Activated naive CD8-positive, alpha-beta T cell treated with anti-CD3 and anti-CD28 coated beads, Interleukin-2, amount 50 U/mL, for 24 hours (primary cell): Measurements from ENCODE around the gene CCDC142.
"Not testable (repeated sequence)": the region's sequence is repeated elsewhere in the genome, so short reads cannot be mapped to it uniquely, and the experiment has no call there.

Experiments used
- ATAC-seq: fragments of 150-1000 bp; cut with Tn5 transposase; one replicate; pipeline ENCODE4 v1.10.0; 2021
- DNase-seq: peaks from one replicate; pipeline ENCODE4 v3.0.0; 2021
- H3K27ac Mint-ChIP-seq: one replicate; pipeline ENCODE4 v1.8.0; 2021; ENCODE audit warnings: mild to moderate bottlenecking, mixed read lengths
- H3K27me3 Mint-ChIP-seq: one replicate; pipeline ENCODE4 v1.8.0; 2021; ENCODE audit warnings: mixed read lengths
- H3K36me3 Mint-ChIP-seq: one replicate; pipeline ENCODE4 v1.8.0; 2021; ENCODE audit warnings: low read depth, mixed read lengths
- H3K4me1 Mint-ChIP-seq: one replicate; pipeline ENCODE4 v1.8.0; 2021; ENCODE audit warnings: mixed read lengths
- H3K4me3 Mint-ChIP-seq: one replicate; pipeline ENCODE4 v1.8.0; 2021; ENCODE audit warnings: mild to moderate bottlenecking, moderate library complexity, mixed read lengths
- H3K9me3 Mint-ChIP-seq: one replicate; pipeline ENCODE4 v1.8.0; 2021; ENCODE audit warnings: mixed read lengths

The CCDC142 gene

GRCh38 chr2:74496997-74497776 lies 14.4 kb upstream of the CCDC142 start:
- H3K27ac Mint-ChIP-seq: peak overlapping the region; percentile 22
- H3K27me3 Mint-ChIP-seq: peaks cover 40% of the 10 kb centered on the region
- H3K4me3 Mint-ChIP-seq: peak overlapping the region; percentile 77

GRCh38 chr2:74495440-74495839 lies 12.6 kb upstream of the CCDC142 start:
- Mint-ChIP-seq H3K9me3 (no peaks in the 10 kb centered on the region), H3K36me3 (peaks cover 4% of the 10 kb centered on the region), H3K27me3 (peaks cover 25% of the 10 kb centered on the region), H3K4me3 (no peak overlapping the region), H3K27ac (no peak overlapping the region), H3K4me1 (peaks cover 20% of the 10 kb centered on the region)
- DNase-seq (no peak), ATAC-seq (no peak)

More at GRCh38 chr2:74496997-74497776, 14.4 kb upstream of the CCDC142 start:
- DNase-seq: no peak
- Mint-ChIP-seq H3K9me3 (no peaks in the 10 kb centered on the region), H3K4me1 (peaks cover 24% of the 10 kb centered on the region), H3K36me3 (no peaks in the 10 kb centered on the region)
- no peak for ATAC-seq

- H3K9me3 Mint-ChIP-seq: no peaks in the 10 kb centered on the region
- no peak for DNase-seq
- no peak overlapping the region for H3K27ac Mint-ChIP-seq
- H3K36me3 Mint-ChIP-seq: peaks cover 5% of the 10 kb centered on the region
- peaks cover 10% of the 10 kb centered on the region for H3K27me3 Mint-ChIP-seq
- no peak for ATAC-seq
- H3K4me1 Mint-ChIP-seq: peaks cover 10% of the 10 kb centered on the region
- H3K4me3 Mint-ChIP-seq: no peak overlapping the region
Observed at GRCh38 chr2:74493546-74493945, 10.7 kb upstream of the CCDC142 start.

- no peak for DNase-seq
- H3K27me3 Mint-ChIP-seq: no peaks in the 10 kb centered on the region
- H3K4me3 Mint-ChIP-seq: no peak overlapping the region
- no peaks in the 10 kb centered on the region for H3K9me3 Mint-ChIP-seq
- peaks cover 8% of the 10 kb centered on the region for H3K36me3 Mint-ChIP-seq
- H3K27ac Mint-ChIP-seq: no peak overlapping the region
- no peak for ATAC-seq
- no peaks in the 10 kb centered on the region for H3K4me1 Mint-ChIP-seq
Observed at GRCh38 chr2:74491648-74492544, 9.1 kb upstream of the CCDC142 start.

- Mint-ChIP-seq H3K9me3 (no peaks in the 10 kb centered on the region), H3K27me3 (no peaks in the 10 kb centered on the region), H3K4me3 (no peak overlapping the region), H3K27ac (no peak overlapping the region), H3K36me3 (peaks cover 16% of the 10 kb centered on the region), H3K4me1 (peaks cover 2% of the 10 kb centered on the region)
- no peak for DNase-seq
- ATAC-seq: no peak
Observed at GRCh38 chr2:74489906-74490305, 7.1 kb upstream of the CCDC142 start.

GRCh38 chr2:74488643-74489481 lies 6.1 kb upstream of the CCDC142 start:
- Mint-ChIP-seq H3K36me3 (peaks cover 16% of the 10 kb centered on the region), H3K27me3 (no peaks in the 10 kb centered on the region), H3K9me3 (no peaks in the 10 kb centered on the region), H3K27ac (no peak overlapping the region), H3K4me1 (peaks cover 4% of the 10 kb centered on the region), H3K4me3 (no peak overlapping the region)
- ATAC-seq (no peak), DNase-seq (no peak)

GRCh38 chr2:74486141-74486540 lies 3.3 kb upstream of the CCDC142 start:
- H3K27ac Mint-ChIP-seq: no peak overlapping the region
- no peak overlapping the region for H3K4me3 Mint-ChIP-seq
- H3K9me3 Mint-ChIP-seq: no peaks in the 10 kb centered on the region
- H3K4me1 Mint-ChIP-seq: peaks cover 12% of the 10 kb centered on the region
- H3K27me3 Mint-ChIP-seq: no peaks in the 10 kb centered on the region
- DNase-seq (no peak), ATAC-seq (no peak)
- peaks cover 16% of the 10 kb centered on the region for H3K36me3 Mint-ChIP-seq

GRCh38 chr2:74483675-74484164 lies 922 bp upstream of the CCDC142 start:
- Mint-ChIP-seq H3K4me3 (peak overlapping the region; percentile 95), H3K27ac (peak overlapping the region; percentile 96), H3K36me3 (peaks cover 24% of the 10 kb centered on the region), H3K4me1 (peaks cover 31% of the 10 kb centered on the region)
- H3K27me3 Mint-ChIP-seq, H3K9me3 Mint-ChIP-seq, ATAC-seq, DNase-seq: not testable (repeated sequence)

- peak overlapping the region; percentile 95 for H3K4me3 Mint-ChIP-seq
- H3K9me3 Mint-ChIP-seq: no peaks in the 10 kb centered on the region
- H3K36me3 Mint-ChIP-seq: peaks cover 26% of the 10 kb centered on the region
- peak overlapping the region; percentile 96 for H3K27ac Mint-ChIP-seq
- H3K27me3 Mint-ChIP-seq: no peaks in the 10 kb centered on the region
- H3K4me1 Mint-ChIP-seq: peaks cover 31% of the 10 kb centered on the region
- DNase-seq (peak; percentile 64), ATAC-seq (peak; percentile 42)
Observed at GRCh38 chr2:74481961-74482800, 617 bp downstream of the CCDC142 start.

- Mint-ChIP-seq H3K4me3 (peak overlapping the region; percentile 95), H3K27ac (no peak overlapping the region), H3K27me3 (no peaks in the 10 kb centered on the region), H3K4me1 (peaks cover 31% of the 10 kb centered on the region), H3K36me3 (peaks cover 26% of the 10 kb centered on the region), H3K9me3 (no peaks in the 10 kb centered on the region)
- ATAC-seq: no peak
- DNase-seq: no peak
Observed at GRCh38 chr2:74481431-74481830, 1.4 kb downstream of the CCDC142 start.

- Mint-ChIP-seq H3K27me3 (no peaks in the 10 kb centered on the region), H3K4me3 (no peak overlapping the region), H3K4me1 (peaks cover 33% of the 10 kb centered on the region), H3K9me3 (no peaks in the 10 kb centered on the region), H3K27ac (no peak overlapping the region), H3K36me3 (peaks cover 21% of the 10 kb centered on the region)
- DNase-seq: no peak
- ATAC-seq: no peak
Observed at GRCh38 chr2:74474899-74475298, 7.9 kb downstream of the CCDC142 start.

- Mint-ChIP-seq H3K9me3 (no peaks in the 10 kb centered on the region), H3K36me3 (peaks cover 18% of the 10 kb centered on the region), H3K27me3 (no peaks in the 10 kb centered on the region), H3K27ac (no peak overlapping the region), H3K4me1 (peaks cover 29% of the 10 kb centered on the region), H3K4me3 (no peak overlapping the region)
- ATAC-seq: no peak
- DNase-seq: no peak
Observed at GRCh38 chr2:74474481-74474880, 8.3 kb downstream of the CCDC142 start.

GRCh38 chr2:74472945-74473258 lies 9.9 kb downstream of the CCDC142 start:
- Mint-ChIP-seq H3K36me3 (peaks cover 15% of the 10 kb centered on the region), H3K4me1 (peaks cover 27% of the 10 kb centered on the region), H3K27me3 (no peaks in the 10 kb centered on the region), H3K9me3 (no peaks in the 10 kb centered on the region), H3K27ac (peak overlapping the region; percentile 97), H3K4me3 (peak overlapping the region; percentile 98)
- ATAC-seq (no peak), DNase-seq (no peak)
